Uterus (tissue), 4 donors: ENCODE measurements around the gene PEX5L. TPM values are rescaled to one million over a fixed set of nuclear protein-coding genes. Genes with fewer than 3 reads are reported as not detected.

ENCODE experiments used
- DNase-seq, 2 donors: peaks; one replicate each; pipeline ENCODE4 v3.0.0-alpha.2; 2019 to 2020
- H3K27ac ChIP-seq, 2 donors: fragments of 200-600 bp; sonication (generic); 1 replicate in 1 of 2; 2 replicates in 1 of 2; pipeline ENCODE4 v1.5.1; 2016 to 2018
- H3K27me3 ChIP-seq, 2 donors: fragments of 200-600 bp; sonication (generic); one replicate each; pipeline ENCODE4 v1.5.1; 2018 to 2019; ENCODE audit warnings: control low read depth in 1 of 2
- H3K36me3 ChIP-seq, 2 donors: fragments of 200-600 bp; sonication (generic); one replicate each; pipeline ENCODE4 v1.5.1; 2019; ENCODE audit warnings: control low read depth in 1 of 2
- H3K4me1 ChIP-seq, 2 donors: fragments of 200-600 bp; sonication (generic); one replicate each; pipeline ENCODE4 v1.5.1; 2018 to 2019; ENCODE audit warnings: control low read depth in 1 of 2
- H3K4me3 ChIP-seq, 2 donors: fragments of 200-600 bp; sonication (generic); 1 replicate in 1 of 2; 2 replicates in 1 of 2; pipeline ENCODE4 v1.5.1; 2018 to 2019; ENCODE audit warnings: mild to moderate bottlenecking in 1 of 2
- H3K9me3 ChIP-seq, 2 donors: fragments of 200-600 bp; sonication (generic); one replicate each; pipeline ENCODE4 v1.5.1; 2019; ENCODE audit warnings: control low read depth in 1 of 2
- POLR2A ChIP-seq, 2 donors: fragments of 450-650 bp; IDR thresholded peaks; one replicate each; pipeline ENCODE4 v1.6.1; 2016; ENCODE audit warnings: antibody characterized with exemption in 2 of 2, mild to moderate bottlenecking in 1 of 2, moderate library complexity in 1 of 2
- intact Hi-C: fragments of 100-400 bp; cut with DNase I; formaldehyde crosslinking; loops from one replicate; pipeline ENCODE4 v1.15.1; 2023; ENCODE audit warnings: low total_unique reads
- total RNA-seq, 4 donors: library from RNA; depleted of rRNA in 3 of 4; stranded (reverse); fragments of >200 nt in 3 of 4; gene quantifications; one replicate each; pipeline versions ENCODE4 v1.1.0 to v1.2.4, GENCODE V29; 2014 to 2023
- TF ChIP-seq, protein P1 (sequence below), 4 experiments: fragments of 200-600 bp in 2 of 4; fragments of 450-650 bp in 2 of 4; sonication (generic) in 2 of 4; IDR thresholded peaks; one replicate each; pipeline ENCODE4 v1.5.1; 2016 to 2019; ENCODE audit warnings: antibody characterized with exemption in 4 of 4, mild to moderate bottlenecking in 2 of 4, moderate library complexity in 1 of 4
- donor health status: DM: yes; HTN: yes; CAD: no.

PEX5L gene
- total RNA-seq, 4 donors from 2014 or later, result 0.07 to 0.34 TPM; not detected in 2

DNA sequence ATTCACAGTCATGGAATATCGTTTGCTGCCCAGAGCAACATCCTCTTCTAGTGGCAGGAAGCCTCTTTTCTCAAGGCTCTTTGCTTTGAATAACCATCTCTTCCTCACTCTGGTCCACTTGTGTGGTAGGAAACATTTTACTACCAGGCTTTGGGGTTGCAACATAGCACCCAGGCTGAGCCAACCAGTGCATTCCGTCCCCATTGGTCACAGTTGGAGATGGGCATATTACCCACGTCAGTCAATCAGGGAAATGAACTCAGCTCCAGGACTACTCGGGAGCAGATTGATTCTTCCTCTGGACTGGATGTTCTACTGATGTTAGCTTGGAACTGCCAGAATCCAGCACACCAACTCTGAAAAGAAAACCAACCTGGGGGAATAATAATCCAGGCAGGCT lies 4.2 kb upstream of the PEX5L start:
- Histone ChIP-seq H3K27ac (no peak overlapping the region), H3K27me3 (peaks cover 0 to 15% of the 10 kb centered on the region in 2 donors), H3K4me3 (no peak overlapping the region), H3K36me3 (no peaks in the 10 kb centered on the region), H3K4me1 (peaks cover 0 to 5% of the 10 kb centered on the region in 2 donors), H3K9me3 (no peaks in the 10 kb centered on the region)
- TF ChIP-seq POLR2A (IDR thresholded peaks at IDR 0.05), result no peak
- TF ChIP-seq, protein P1, sequence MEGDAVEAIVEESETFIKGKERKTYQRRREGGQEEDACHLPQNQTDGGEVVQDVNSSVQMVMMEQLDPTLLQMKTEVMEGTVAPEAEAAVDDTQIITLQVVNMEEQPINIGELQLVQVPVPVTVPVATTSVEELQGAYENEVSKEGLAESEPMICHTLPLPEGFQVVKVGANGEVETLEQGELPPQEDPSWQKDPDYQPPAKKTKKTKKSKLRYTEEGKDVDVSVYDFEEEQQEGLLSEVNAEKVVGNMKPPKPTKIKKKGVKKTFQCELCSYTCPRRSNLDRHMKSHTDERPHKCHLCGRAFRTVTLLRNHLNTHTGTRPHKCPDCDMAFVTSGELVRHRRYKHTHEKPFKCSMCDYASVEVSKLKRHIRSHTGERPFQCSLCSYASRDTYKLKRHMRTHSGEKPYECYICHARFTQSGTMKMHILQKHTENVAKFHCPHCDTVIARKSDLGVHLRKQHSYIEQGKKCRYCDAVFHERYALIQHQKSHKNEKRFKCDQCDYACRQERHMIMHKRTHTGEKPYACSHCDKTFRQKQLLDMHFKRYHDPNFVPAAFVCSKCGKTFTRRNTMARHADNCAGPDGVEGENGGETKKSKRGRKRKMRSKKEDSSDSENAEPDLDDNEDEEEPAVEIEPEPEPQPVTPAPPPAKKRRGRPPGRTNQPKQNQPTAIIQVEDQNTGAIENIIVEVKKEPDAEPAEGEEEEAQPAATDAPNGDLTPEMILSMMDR (IDR thresholded peaks at IDR 0.05), result no peak
- no peak for DNase-seq
- intact Hi-C loops, result no loop called here

DNA sequence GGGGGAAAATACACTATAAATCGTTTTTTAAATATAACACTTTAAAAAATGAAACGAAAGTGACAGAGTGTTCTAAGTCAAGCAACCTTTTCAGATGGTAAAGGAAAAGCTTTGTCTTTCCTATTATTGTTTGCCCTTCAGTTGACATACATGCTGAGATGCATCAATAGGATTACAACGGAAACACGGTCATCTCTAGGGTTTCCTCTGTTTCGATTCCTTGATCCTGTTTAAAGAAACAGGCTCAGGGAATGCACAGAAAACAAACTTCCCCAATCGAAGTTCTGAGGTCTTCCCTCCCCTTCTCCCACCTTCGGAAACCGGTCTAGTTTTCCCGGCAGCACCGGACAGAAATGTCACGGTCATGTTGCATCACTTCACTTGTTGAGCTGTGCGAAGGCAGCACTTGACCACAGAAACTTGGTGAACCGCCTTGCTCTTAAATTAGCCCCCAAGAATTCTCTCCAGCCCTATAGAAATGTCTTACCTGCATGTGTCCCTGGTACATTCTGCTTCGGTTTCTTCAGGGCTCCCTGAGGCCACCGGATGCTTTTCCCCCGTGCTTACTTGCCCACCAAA lies 556 bp downstream of the PEX5L start:
- no peak overlapping the region for H3K27ac ChIP-seq
- no peaks in the 10 kb centered on the region for H3K9me3 ChIP-seq
- no peak overlapping the region for H3K4me3 ChIP-seq
- no peak for DNase-seq
- H3K27me3 ChIP-seq, result peaks cover 0 to 34% of the 10 kb centered on the region in 2 donors
- TF ChIP-seq, protein P1 (IDR thresholded peaks at IDR 0.05), result no peak
- TF ChIP-seq POLR2A (IDR thresholded peaks at IDR 0.05), result no peak
- peaks cover 0 to 5% of the 10 kb centered on the region in 2 donors for H3K4me1 ChIP-seq
- intact Hi-C loops, result no loop called here
- no peaks in the 10 kb centered on the region for H3K36me3 ChIP-seq

DNA sequence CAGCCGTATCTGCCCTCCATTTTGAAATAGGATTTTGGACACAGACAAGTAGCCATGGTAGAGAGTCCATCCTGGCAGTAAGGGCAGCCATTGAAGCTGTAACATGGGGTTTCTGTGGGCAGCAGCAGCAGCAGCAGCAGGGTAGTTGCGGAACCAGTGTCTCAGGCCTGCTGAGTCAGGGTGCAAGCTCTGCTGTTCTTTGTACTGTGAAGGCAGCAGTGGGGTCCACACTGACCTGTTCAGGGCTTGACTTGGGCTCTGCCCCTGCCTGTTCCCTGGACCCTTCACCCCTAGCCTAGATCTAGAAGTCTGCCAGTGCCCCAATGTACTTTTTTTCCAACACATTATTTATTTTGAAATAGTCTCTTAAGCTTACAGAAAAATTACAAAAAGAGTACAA lies 9.7 kb downstream of the PEX5L start:
- Histone ChIP-seq H3K36me3 (no peaks in the 10 kb centered on the region), H3K27ac (no peak overlapping the region), H3K4me1 (no peaks in the 10 kb centered on the region), H3K4me3 (no peak overlapping the region), H3K9me3 (no peaks in the 10 kb centered on the region), H3K27me3 (no peaks in the 10 kb centered on the region)
- no peak for DNase-seq
- TF ChIP-seq, protein P1 (IDR thresholded peaks at IDR 0.05), result no peak
- TF ChIP-seq POLR2A (IDR thresholded peaks at IDR 0.05), result no peak
- intact Hi-C loops, result no loop called here

DNA sequence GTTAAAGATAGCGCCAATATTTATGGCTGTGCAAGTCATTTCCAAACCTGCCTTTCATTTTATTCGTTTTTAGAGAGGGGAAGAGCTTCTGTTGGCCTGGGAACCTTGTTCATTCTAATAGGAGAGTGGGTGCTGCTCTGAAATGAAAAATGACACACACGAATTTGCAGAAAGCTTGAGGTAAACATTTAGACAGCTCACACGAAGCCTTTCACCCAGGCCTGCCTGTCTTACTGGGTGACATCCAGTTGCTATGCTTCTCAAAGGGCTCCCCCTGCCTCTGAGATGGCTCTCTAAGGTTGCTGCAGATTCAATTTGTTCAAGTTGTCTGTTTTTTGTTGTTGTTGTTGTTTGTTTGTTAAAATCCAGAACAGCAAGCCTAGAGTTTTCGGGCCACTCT lies 18.2 kb downstream of the PEX5L start:
- no peak overlapping the region for H3K4me3 ChIP-seq
- H3K4me1 ChIP-seq, result no peaks in the 10 kb centered on the region
- no peak for DNase-seq
- no peak for TF ChIP-seq POLR2A (IDR thresholded peaks at IDR 0.05)
- TF ChIP-seq, protein P1 (IDR thresholded peaks at IDR 0.05), result no peak
- intact Hi-C loops, result no loop called here
- H3K36me3 ChIP-seq, result no peaks in the 10 kb centered on the region
- H3K27ac ChIP-seq, result no peak overlapping the region
- no peaks in the 10 kb centered on the region for H3K27me3 ChIP-seq
- H3K9me3 ChIP-seq, result no peaks in the 10 kb centered on the region

DNA sequence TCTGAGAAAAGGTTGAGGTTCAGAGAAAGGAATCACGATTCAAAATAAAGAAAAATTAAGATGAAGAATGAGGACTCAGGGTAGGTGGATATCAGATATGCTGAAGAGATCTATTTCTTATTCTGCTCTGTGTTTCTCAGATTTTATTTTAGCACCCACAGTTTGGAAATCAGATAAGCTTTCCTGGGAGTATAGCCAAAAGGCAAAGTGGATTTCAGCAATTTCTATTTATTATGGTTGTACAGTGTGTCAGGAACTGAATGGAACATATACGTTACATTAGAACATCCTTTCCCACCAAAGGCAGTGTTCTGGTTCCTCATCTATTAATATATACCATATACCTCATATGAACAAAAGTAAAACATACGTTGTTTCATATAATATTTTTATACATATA lies 18.9 kb downstream of the PEX5L start:
- Histone ChIP-seq H3K27ac (no peak overlapping the region), H3K9me3 (no peaks in the 10 kb centered on the region), H3K4me1 (no peaks in the 10 kb centered on the region), H3K4me3 (no peak overlapping the region), H3K36me3 (no peaks in the 10 kb centered on the region), H3K27me3 (no peaks in the 10 kb centered on the region)
- TF ChIP-seq, protein P1 (IDR thresholded peaks at IDR 0.05), result no peak
- TF ChIP-seq POLR2A (IDR thresholded peaks at IDR 0.05), result no peak
- intact Hi-C loops, result no loop called here
- DNase-seq, result no peak
